Common myeloid progenitor, CD34-positive (primary cell): ENCODE measurements around the gene RAI14. TPM values are rescaled to one million over a fixed set of nuclear protein-coding genes. Genes with fewer than 3 reads are reported as not detected.
A peak's percentile ranks its signal among the peaks of the same experiment; 100 is the strongest.

Source experiments
- CTCF ChIA-PET: fragments of 350-600 bp; sonication (Branson Sonifier 250); formaldehyde crosslinking; loops from one replicate; lab custom pipeline; 2021; ENCODE audit warnings: antibody characterized with exemption; lab: Charles Lee
- POLR2A ChIA-PET: fragments of 350-600 bp; sonication (Branson Sonifier 250); formaldehyde crosslinking; loops from one replicate; lab custom pipeline; 2021; ENCODE audit warnings: antibody characterized with exemption; lab: Charles Lee
- DNase-seq, 3 donors: peaks; one replicate each; pipeline versions ENCODE4 v3.0.0 to v3.0.0-alpha.2; 2013
- H3K27ac ChIP-seq, 2 experiments: 1 replicate in 1 of 2; 2 replicates in 1 of 2; pipeline ENCODE4 v1.7.0; 2013; ENCODE audit warnings: inconsistent platforms in 2 of 2, low read length in 2 of 2, mild to moderate bottlenecking in 2 of 2, low read depth in 1 of 2, moderate library complexity in 1 of 2; ENCODE audit not compliant: severe bottlenecking in 2 of 2, insufficient read depth in 1 of 2, poor library complexity in 1 of 2
- H3K27me3 ChIP-seq, 5 experiments: replicated peaks in 2 of 5; 1 replicate in 3 of 5; 2 replicates in 2 of 5; pipeline versions ENCODE4 v1.6.1 to v1.7.0; 2013; ENCODE audit warnings: low read length in 4 of 5, mild to moderate bottlenecking in 2 of 5, moderate library complexity in 2 of 5, inconsistent platforms in 1 of 5; ENCODE audit not compliant: insufficient read depth in 5 of 5, control insufficient read depth in 4 of 5
- H3K36me3 ChIP-seq, 4 experiments: 1 replicate in 2 of 4; 2 replicates in 2 of 4; pipeline versions ENCODE4 v1.6.1 to v1.7.0; 2013; ENCODE audit warnings: low read length in 3 of 4, control low read depth in 1 of 4, mild to moderate bottlenecking in 1 of 4; ENCODE audit not compliant: control insufficient read depth in 4 of 4, insufficient read depth in 4 of 4
- H3K4me1 ChIP-seq, 4 experiments: 1 replicate in 3 of 4; 2 replicates in 1 of 4; pipeline versions ENCODE4 v1.6.1 to v1.7.1; 2013; ENCODE audit warnings: low read length in 3 of 4, mild to moderate bottlenecking in 3 of 4, control low read depth in 1 of 4, inconsistent platforms in 1 of 4, moderate library complexity in 1 of 4; ENCODE audit not compliant: control insufficient read depth in 4 of 4, insufficient read depth in 4 of 4; ENCODE audit errors: control extremely low read depth in 1 of 4
- H3K4me3 ChIP-seq, 7 experiments: 1 replicate in 4 of 7; 2 replicates in 3 of 7; pipeline versions ENCODE4 v1.5.1 to v1.7.0; 2013; ENCODE audit warnings: mild to moderate bottlenecking in 7 of 7, low read length in 6 of 7, moderate library complexity in 6 of 7, inconsistent platforms in 2 of 7, low read depth in 2 of 7, control low read depth in 1 of 7; ENCODE audit not compliant: insufficient read depth in 4 of 7, control insufficient read depth in 1 of 7; ENCODE audit errors: extremely low read depth in 1 of 7
- H3K9me3 ChIP-seq, 5 experiments: 1 replicate in 4 of 5; 2 replicates in 1 of 5; pipeline versions ENCODE4 v1.6.1 to v1.7.1; 2013; ENCODE audit warnings: low read length in 4 of 5, mild to moderate bottlenecking in 2 of 5, inconsistent platforms in 1 of 5, low read depth in 1 of 5, moderate library complexity in 1 of 5; ENCODE audit not compliant: control insufficient read depth in 4 of 5, insufficient read depth in 2 of 5; ENCODE audit errors: control extremely low read depth in 1 of 5
- WGBS: methylation state at CpG from one replicate; pipeline ENCODE4 v1.1.5; 2013; ENCODE audit not compliant: insufficient coverage; 5-methylcytosine and 5-hydroxymethylcytosine counted together
- polyA plus RNA-seq: library from polyadenylated mRNA; unstranded; fragments of 120-200 nt; gene quantifications from one replicate; pipeline ENCODE4 v1.2.1, GENCODE V29; 2013

RAI14 gene
- 0.69 TPM for polyA plus RNA-seq

DNA sequence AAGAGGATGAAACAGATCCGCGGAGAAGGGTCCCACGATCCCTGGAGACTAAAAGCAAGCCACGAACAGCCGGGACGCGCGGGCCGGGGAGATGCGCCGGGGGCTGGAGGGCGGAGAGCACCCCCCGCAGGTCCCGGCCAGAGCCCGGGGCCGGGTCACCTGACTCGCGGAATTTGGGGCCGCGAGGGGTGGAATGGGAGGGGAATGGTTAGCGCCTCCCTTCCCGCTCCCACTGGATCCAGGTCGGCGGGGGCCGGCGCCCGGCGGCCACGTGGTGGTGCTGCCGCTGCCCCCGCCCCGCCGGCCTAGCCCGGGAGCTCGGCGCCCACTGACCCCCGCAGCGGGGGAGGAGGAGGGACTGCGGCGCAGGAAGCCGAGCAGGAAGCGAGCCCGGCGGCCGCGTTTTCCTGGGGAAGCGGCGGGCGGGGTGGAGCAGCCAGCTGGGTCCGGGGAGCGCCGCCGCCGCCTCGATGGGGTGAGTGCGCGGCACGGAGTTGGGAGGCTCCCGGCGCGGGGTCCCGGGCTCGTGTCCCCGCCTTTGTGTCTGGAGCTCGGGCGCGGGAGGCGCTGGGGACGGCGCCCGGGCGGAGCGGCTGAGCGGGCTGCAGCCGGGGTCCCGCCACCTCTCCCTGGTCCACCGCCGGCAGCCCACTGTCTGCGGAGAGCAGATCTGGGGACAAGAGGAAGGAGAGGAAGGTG, at the start of gene RAI14:
Gene RAI14 (plus strand): TSS at position 328 of the 699 bp plus-strand sequence. CDS start 30,592 bp downstream, outside the sequence.
- H3K36me3 ChIP-seq, result no peaks in the 10 kb centered on the region
- 0% methylated on average over 37 of the region's 79 CpGs for WGBS
- peak within 1 kb of the TSS; percentile 53 to 87 (median 70) for H3K4me3 ChIP-seq
- no peaks in the 10 kb centered on the region for H3K9me3 ChIP-seq
- ChIA-PET CTCF (interaction anchor here (1.2 kb wide), 1 partner anchor 27 kb away, joined by 3 read pairs; no protein-coding TSS in a partner anchor), POLR2A (interaction anchor here (0.9 kb wide), 1 partner anchor 34 kb away, joined by 3 read pairs; no protein-coding TSS in a partner anchor)
- peaks cover 0 to 21% (median 13%) of the 10 kb centered on the region in 5 experiments for H3K27me3 ChIP-seq
- H3K27ac ChIP-seq, result peak within 1 kb of the TSS in 1 of 2 experiments; percentile 38
- DNase-seq, result peak; percentile 18 to 43 (median 20)
- peaks cover 3 to 36% (median 23%) of the 10 kb centered on the region in 4 experiments for H3K4me1 ChIP-seq

DNA sequence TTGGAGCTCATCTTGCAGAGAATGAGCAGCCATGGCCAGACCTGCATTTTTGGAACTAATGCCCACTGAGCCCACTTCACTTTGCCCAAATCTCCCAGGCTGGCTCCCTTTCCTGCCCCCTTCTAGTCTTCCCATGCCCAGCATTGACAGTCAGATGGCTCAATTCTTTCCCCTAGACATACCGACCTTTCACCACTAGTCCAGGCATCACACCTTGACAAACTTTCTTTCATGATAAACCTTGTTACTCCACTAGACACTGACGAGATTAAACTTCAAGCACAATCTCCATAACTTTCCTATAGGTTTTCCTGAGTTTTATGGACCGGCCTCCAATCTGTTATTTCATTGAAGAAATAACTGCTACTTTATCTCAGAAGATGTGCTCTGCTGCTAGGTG, 47.8 kb upstream of the RAI14 start:
- no peaks in the 10 kb centered on the region for H3K27me3 ChIP-seq
- no peaks in the 10 kb centered on the region for H3K4me1 ChIP-seq
- no peaks in the 10 kb centered on the region for H3K36me3 ChIP-seq
- ChIA-PET CTCF (interaction anchor here (1.0 kb wide), 1 partner anchor 24 kb away, joined by 3 read pairs; no protein-coding TSS in a partner anchor), POLR2A (no interaction called here)
- no peak overlapping the region for H3K4me3 ChIP-seq
- H3K27ac ChIP-seq, result no peak overlapping the region
- 85% methylated on average over 2 of the region's 3 CpGs for WGBS
- DNase-seq, result no peak
- H3K9me3 ChIP-seq, result no peaks in the 10 kb centered on the region

DNA sequence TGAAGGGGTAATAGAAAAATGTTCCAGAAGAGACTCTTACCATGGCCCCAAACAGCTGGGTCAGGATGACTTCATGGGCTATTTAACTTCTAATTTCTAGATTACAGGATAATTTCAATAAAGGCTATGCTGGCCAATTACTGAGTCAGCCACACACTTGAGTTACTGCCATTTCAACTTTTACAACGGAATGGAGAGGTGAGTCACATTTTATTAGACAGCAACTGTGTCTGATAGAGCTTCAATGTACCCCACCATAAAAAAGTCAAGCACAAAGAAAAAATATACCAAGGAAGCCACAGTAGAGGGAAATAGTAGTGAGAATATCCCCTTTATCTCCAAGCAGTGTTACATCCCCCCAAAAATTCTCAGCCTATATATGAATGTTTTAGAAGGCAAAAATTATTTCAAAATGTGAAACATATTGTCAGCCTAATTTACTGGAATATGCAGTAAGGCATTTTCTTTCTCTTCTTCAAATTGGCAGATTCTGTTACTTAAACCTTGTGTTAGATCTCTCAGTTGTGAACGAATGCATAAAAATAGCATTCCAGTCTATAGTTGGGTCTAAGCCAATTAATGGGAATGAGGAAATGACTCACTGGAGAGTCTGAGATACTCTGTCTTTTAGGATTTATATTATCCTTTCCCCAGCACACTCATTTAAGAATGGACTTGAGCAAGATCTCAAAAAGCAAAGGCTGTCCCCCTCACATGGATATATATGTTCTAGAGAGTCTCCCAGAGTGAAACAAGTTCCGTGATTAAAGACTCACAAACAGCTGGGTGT, 47.1 kb upstream of the RAI14 start:
- DNase-seq, result no peak
- no peaks in the 10 kb centered on the region for H3K4me1 ChIP-seq
- CTCF ChIA-PET, result no interaction called here
- no peaks in the 10 kb centered on the region for H3K36me3 ChIP-seq
- H3K4me3 ChIP-seq, result no peak overlapping the region
- no peaks in the 10 kb centered on the region for H3K9me3 ChIP-seq
- H3K27ac ChIP-seq, result no peak overlapping the region
- H3K27me3 ChIP-seq, result no peaks in the 10 kb centered on the region
- POLR2A ChIA-PET, result no interaction called here
- 91% methylated on average over 1 of the region's 3 CpGs for WGBS

DNA sequence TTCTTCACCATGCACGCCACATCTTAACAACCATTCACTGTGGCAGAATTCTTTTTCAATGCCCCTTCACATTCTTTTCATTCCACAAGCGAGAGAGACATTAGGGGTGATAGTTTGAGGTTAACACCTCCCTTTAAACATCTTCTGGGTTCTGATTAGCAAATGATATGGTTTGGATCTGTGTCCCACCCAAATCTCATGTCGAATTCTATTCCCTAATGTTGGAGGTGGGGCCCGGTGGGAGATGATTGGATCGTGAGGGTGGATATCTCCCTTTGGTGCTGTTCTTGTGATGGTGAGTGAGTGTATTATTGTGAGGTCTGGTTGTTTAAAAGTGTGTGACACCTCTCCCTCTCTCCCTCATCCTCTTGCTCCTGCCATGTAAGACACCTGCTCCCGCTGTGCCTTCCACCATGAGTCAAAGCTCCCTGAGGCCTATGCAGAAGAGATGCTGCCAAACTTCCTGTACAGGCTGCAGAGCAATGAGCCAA, 46.1 kb upstream of the RAI14 start:
- Histone ChIP-seq H3K4me1 (no peaks in the 10 kb centered on the region), H3K27ac (no peak overlapping the region), H3K27me3 (no peaks in the 10 kb centered on the region), H3K4me3 (no peak overlapping the region), H3K36me3 (no peaks in the 10 kb centered on the region), H3K9me3 (no peaks in the 10 kb centered on the region)
- DNase-seq, result no peak
- ChIA-PET CTCF (no interaction called here), POLR2A (no interaction called here)
- WGBS, result 90% methylated on average over 3 of the region's 6 CpGs

DNA sequence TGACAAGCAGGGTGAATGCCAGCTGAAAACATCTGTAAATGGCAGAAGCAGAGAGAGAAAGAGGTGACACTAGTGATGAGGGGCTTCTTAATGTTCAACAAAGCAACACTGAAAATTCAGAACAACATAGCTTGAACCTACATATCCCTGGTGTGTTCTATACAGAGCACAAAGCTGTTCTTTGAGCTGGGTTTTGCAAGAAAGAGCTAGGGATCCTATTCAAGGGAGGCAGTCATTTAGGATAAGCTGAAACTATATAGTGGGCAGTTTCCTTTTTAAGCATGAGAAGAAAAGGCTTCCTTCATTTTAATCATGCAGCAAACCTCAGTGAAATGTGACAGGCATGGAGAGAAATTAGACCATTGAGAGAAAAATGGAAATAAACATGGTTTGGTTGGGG, 45.6 kb upstream of the RAI14 start:
- CTCF ChIA-PET, result no interaction called here
- POLR2A ChIA-PET, result no interaction called here
- no peaks in the 10 kb centered on the region for H3K27me3 ChIP-seq
- no peak overlapping the region for H3K4me3 ChIP-seq
- no peak overlapping the region for H3K27ac ChIP-seq
- no peaks in the 10 kb centered on the region for H3K4me1 ChIP-seq
- H3K9me3 ChIP-seq, result no peaks in the 10 kb centered on the region
- DNase-seq, result no peak
- no peaks in the 10 kb centered on the region for H3K36me3 ChIP-seq

DNA sequence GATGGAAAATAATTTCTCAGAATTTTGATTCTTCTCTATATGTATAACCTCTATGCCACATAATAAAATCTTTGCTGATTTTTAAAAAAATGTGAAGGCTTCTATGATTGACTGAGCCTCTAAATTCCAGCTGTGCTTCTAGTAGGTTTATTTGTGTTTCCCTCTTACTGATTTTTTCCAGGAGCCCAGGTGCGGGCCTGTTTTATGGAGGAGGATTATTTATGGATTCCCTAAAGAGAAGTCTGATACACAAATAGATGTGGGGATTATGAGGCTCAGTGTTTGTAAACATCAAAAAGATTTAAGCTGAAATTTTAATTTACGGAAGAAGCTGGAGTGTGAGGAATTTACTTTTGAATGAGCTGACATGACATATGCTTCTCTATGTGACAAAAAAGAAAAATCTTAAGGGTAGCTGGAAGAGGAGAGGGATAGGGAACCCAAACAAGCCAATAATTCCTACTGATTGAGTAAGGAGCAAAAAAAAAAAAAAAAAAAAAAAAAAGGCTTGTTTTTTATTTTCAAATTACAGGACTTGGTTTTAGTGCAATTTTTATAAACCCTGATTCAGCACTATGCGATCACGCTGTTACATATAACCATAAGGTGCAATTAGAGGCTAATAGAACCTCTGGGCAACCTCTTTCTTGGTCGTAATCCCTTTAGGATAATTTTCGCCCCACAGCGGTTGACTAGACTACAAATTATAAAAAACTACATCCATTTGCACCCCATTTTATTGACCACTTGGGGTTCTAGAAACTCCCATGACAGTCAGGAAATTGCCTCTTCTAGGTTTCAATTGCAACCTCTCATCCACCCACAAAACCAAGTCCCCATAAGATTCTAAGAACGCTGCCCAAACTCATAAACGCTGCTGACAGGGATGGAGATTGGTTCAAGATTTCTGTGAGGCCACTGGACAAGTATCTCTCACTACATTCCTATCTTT, 44.4 kb upstream of the RAI14 start:
- POLR2A ChIA-PET, result interaction anchor here (0.7 kb wide), 1 partner anchor 131 kb away, joined by 3 read pairs; no protein-coding TSS in a partner anchor
- DNase-seq, result no peak
- H3K27ac ChIP-seq, result no peak overlapping the region
- WGBS, result 100% methylated on average over 4 of the region's 9 CpGs
- no peaks in the 10 kb centered on the region for H3K36me3 ChIP-seq
- CTCF ChIA-PET, result interaction anchor here (0.6 kb wide), 1 partner anchor 148 kb away, joined by 3 read pairs; no protein-coding TSS in a partner anchor
- H3K27me3 ChIP-seq, result no peaks in the 10 kb centered on the region
- H3K4me1 ChIP-seq, result no peaks in the 10 kb centered on the region
- H3K4me3 ChIP-seq, result no peak overlapping the region
- no peaks in the 10 kb centered on the region for H3K9me3 ChIP-seq
